Measurements from ENCODE around the gene TOX3. TPM values are rescaled to one million over a fixed set of nuclear protein-coding genes. Genes with fewer than 3 reads are reported as not detected.

TOX3 gene
- total RNA-seq, 1 experiment from 2014 or later = not detected

DNA sequence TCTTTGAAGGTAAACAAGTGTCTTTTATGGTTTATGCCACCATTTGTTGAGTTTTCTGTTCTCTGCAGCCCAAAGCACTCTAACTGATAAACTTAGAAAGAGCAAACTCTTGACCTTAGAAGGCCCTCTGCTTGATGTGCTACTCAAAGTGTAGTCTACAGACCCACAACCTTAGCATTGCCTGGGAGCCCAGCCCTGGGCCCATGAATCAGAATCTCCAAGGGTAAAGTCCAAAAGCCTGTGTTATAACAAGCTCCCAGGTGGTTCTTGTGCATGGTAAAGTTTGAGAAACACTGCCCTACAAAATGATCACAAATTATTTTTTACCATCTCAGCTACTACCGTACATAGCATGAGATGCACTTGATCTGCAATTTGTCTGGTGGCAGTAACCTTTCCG is 6.0 kb downstream of the TOX3 start:
- no peak for DNase-seq (ENCODE audit: extremely low read depth, low read depth)

DNA sequence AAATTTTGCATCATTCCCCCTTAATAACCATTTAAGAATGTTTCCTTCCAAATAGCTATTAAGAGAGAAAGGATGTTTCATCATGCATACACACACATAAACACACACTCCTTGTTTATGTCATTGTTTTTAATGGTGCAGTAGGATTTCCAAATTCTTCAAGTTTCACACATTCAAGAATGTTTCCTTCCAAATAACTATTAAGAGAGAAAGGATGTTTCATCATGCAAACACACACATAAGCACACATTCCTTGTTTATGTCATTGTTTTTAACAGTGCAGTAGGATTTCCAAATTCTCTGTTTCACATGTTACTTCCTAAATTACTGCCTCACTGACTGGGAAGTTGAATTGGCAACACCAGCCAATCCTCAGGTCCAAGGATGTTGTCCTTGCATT is 7.8 kb downstream of the TOX3 start:
- no peak for DNase-seq (ENCODE audit: extremely low read depth, low read depth)

DNA sequence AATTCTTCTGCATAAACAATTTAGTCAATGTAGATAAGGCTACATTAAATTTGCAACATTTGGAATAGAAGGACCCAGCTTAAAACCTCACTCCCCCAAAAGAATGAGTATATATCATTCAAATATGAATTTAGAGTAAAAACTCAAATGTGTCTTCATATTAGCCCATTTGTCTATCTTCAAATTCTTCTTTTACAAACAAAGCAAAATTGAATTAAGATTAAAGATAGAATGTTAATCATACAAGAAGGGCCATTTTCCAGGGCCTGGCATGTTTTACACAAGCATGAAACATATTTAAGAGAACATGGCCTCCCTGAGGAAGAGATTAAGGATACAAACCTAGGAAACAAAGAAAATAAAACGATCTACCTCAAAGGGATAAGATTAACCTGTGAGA is 8.4 kb downstream of the TOX3 start:
- DNase-seq (ENCODE audit: extremely low read depth, low read depth) = no peak

DNA sequence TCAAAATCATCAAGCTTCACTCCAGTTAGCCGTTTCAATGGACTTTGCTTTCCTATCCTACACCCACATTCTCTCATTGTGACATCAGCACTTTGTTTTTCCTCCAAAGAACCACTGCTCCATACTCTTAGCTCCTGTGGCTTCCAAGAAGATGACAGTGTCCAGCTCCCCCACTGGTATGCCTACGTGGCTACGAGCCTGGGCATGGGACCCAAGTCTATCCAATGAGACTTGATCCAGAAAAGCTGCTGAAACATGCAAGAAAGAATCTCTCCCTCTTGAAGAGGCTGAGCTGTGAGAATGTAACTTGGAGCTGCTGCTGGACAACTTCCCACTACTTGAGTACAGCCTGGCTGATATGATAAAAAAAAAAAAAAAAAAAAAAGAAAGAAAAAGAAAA is 9.4 kb downstream of the TOX3 start:
- DNase-seq (ENCODE audit: extremely low read depth, low read depth) = no peak

DNA sequence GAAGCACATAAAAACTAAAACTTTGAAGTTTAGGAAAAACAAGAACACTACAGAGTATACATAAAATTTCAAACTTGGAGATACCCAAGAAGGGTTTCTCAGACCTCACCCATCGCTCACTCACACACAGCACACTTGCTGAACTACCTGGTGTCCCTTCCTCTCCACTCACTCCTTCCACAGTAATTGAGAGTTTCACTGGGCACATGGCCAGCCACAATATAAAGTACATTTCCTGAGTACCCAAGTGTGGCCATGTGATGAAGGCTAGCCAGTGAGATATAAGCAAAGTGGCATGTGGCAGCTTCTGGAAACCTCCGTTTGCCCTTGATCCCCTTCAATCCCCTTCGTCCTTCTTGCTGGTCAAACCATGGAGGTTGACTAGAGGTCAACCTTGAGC is 11.9 kb downstream of the TOX3 start:
- no peak for DNase-seq (ENCODE audit: extremely low read depth, low read depth)

DNA sequence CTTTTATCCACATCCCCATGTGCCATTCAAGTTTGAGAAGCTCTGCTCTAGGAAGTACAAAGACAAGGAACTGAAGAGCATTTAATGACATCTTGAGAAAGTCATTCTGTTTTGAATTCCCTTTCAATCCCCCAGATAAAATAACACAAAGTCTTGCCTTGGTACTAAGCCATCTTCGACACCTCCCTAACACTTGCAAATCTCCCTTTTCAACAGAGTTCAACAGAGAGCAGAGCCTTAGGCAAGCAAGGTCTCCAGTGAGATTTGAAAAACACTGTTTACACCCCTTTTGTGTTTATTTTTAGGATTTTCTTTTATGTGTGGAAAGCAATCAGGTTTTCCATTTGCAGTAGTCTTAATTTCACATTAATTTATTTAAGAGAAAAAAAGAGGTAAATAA is 13.6 kb downstream of the TOX3 start:
- no peak for DNase-seq (ENCODE audit: extremely low read depth, low read depth)

DNA sequence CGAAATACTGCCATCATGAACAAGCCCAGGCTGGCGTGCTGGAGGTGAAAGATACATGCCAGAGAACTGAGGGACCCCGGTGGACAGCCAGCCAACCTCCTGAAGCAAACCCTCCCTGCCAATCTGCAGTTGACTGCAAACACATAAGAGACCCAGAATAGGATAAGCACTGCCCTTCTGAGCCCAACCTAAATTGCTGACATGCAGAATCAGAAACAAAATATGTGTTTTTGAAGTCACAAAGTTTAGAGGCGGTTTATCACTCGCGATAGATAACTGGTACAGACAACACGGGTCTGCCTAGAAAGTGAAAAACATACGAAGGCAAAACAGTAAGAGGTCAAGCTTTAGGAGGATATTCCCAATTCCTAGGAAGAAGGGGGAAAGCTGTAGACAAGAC is 14.6 kb downstream of the TOX3 start:
- DNase-seq (ENCODE audit: extremely low read depth, low read depth) = no peak

DNA sequence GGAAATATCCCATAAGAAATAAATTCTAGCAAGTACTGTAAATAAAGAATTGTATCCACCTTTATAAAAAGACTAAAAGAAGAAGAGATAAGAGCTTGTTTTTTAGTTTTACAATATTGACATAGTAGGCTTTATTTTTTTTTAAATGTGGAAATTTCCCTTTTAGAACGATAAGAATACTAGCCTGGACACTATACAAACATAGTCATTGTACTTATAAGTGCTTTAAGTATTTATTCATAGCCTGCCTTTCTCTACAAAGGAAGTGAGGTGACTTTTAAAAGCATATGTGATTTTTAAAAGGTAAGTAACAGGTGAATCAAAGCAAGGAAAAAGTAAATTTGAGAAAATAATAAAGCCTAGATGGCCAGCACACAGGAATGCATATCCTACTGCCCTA is 17.7 kb downstream of the TOX3 start:
- no peak for DNase-seq (ENCODE audit: extremely low read depth, low read depth)

DNA sequence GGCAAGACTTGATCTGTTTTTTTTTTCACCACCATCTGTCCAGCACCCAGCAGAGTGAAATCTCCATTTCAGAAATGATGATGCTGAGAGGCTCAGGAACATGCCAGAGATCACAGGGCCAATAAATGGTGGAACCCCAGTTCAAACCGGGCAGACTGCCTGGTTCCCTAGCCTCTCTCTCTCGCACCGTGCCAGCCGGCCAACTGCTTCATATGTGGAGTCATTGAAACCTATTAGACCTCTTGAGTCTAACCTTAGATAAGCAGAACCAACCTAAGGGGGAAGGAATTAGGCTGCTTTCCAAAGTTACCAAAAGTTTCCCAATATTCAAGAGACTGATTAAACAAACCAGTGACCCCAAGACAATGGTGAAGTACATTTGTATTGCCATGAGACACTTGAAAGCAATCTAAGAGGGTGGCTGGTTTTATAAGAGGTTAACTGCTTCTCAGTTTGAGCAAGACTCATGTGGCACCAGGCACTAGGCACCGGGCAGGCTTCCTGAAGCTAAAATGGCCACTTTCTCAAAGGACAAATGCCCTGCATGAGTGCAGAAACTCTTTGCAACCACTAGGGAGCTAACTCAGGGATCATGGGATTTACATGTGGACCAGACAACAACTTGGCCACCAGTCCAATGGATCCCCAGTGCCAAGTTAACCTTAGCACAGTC is 18.4 kb downstream of the TOX3 start:
- no peak for DNase-seq (ENCODE audit: extremely low read depth, low read depth)

DNA sequence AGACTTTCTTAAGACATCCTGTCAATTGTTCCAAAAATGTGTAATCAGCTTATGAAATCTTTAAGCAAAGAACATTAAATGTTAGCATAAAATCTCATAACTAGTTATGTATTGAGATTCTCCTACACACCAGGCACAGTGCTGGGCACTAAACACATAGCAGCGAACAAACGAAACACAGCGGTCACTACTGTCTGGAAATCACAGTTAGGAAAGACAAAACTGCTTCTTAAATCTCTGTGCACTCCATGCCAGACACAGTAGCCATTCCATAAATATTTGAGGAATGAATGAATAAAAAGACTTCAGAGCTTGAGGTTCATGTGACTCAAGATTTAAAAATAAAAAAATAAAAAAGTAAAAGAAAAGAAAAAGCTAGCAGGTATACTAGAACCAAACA is 20.1 kb downstream of the TOX3 start:
- DNase-seq (ENCODE audit: extremely low read depth, low read depth) = no peak

DNA sequence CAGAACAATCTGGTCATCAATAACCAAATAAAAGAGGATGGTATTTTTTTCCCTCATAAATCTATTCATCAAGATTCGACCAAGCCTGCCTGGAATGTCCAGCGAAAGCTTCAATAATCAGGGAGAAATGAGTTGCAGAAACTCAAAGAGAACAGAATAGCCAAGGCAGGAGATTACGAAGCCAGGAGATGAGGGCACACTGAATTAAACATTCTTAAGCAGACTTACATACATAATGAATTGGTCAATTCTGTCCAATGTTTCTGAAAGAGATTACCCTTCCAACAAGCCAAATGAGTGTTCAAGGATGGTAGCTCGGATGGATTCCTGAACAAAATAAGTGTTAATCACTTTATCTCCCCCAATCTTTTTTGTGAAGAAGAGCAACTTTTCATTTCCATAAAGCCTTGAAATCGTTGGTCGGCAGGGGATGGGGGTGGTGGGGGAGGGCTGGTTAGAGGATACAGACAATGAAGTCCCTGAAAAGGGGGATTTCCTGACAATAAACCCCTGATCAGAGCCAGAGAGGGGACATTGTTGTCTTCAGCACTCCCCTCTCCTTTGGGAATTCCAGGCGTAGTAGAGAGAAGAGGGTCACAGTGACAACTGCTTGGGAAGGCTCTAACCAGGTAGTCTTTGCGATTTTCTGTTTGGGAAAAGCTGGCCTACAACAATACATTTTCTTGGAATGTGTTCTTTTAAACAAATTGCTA is 20.7 kb downstream of the TOX3 start:
- no peak for DNase-seq (ENCODE audit: extremely low read depth, low read depth)

DNA sequence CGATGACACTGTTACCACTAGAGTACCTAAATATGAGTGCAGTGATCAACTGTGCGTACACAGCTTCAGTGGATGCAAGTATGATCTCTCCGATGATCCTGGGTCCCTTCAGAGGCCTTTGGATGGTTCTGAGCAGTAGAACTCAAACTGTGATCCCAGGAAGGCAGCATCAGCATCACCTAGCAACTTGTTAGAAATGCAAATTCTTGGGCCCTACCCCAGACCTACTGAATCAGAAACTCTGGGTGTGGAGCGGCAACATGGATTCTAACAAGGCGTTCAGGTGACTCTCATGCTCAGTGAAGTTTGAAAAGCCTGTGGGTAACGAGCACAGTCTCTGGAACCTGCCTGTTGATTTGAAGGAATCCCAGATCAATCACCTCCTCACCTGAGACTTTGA is 25.4 kb downstream of the TOX3 start:
- no peak for DNase-seq (ENCODE audit: extremely low read depth, low read depth)

DNA sequence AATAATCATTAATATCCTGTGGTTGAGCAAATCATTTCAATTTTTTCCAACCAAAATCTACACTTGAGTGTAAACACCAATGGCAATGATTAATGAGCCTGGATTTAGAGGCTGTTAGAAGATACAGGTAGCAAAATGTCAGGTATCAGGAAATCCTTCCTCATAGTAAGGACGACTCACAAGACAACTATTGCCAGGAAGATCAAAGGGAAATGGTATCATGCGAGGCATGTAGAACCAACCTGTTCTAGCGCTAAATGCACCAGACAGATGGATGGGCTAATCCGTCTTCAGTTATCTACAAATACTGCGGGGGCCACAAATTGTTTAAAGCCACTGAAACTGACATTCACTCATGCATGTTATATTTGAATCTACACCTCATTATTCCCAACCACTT is 28.1 kb downstream of the TOX3 start:
- no peak for DNase-seq (ENCODE audit: extremely low read depth, low read depth)

DNA sequence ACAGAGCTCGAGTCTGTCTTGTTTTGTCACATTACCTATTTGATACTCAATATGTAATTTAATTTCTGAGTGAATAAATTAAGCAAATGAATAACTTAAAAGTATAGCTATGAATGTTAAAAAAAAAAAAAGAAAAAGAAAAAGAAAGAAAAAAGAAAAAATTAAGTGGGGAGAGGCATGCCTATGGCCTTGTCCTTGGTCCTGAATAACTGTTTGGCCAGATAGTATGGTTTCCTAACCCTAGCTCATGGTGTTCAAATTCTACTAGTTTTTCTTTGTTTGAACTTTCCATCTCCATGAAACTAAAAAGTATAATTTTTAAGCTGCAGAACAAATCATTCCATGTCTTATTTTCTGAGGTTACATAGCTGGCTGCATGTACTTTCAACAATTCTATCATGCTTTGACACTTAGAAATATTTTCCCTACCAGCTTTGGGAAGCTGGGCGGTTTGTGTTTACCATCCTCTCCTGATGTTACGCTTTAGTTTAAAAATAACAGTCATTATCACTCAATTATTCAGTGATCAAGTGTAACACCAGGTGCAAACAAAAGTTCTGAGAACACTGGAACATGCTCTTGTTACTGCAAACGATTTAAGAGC is 31.8 kb downstream of the TOX3 start:
- no peak for DNase-seq (ENCODE audit: extremely low read depth, low read depth)

DNA sequence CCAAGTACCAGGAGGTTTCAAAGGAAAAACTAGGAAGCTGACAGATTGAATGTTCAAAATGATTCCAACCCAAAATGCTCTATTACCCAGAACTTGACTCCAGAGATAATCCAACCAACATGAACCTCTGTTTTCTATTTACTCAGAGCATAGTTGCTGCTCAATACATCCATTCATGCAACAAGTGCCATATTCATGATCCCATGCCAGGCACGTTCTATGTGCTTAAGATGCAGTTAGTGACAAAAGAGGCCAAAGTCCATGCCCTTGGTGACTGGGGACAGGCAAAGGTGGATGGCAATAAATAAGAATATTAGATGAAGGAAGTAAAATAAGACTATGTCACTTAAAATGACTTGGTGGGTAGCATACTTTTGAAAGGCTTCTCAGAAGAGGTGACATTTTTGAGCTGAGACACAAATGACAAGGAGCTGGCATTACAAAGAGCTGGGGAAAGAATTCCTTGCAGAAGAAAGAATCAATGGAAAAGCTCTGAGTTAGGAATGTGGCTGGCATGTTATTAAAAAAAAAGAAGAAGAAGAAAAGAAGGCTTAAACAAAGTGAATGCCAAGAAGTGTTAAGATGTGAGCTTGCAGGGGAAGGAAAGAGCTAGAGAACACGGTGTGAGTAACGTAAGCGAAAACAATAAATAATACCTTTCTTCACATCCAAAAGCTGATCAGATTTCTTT is 34.5 kb downstream of the TOX3 start:
- no peak for DNase-seq (ENCODE audit: extremely low read depth, low read depth)

DNA sequence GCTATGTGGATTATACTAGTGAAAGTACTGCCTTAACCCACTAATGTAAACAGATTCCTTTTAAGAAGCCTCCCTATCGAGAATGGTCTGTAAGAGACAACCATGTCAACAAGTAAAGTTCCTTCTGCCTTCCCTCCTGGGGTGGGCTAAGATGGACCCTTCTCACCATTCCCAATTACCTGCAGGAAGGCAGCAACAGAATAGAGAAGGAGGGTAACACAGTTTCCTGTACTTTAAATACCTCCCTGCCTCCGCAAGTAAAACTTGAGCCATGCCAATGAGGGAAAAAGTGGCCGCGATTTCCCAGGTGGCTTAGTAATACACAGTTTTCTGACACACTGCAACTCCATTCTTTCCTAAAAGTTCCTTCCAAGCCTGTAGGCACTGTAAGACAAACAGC is 45.2 kb downstream of the TOX3 start:
- DNase-seq (ENCODE audit: extremely low read depth, low read depth) = no peak

DNA sequence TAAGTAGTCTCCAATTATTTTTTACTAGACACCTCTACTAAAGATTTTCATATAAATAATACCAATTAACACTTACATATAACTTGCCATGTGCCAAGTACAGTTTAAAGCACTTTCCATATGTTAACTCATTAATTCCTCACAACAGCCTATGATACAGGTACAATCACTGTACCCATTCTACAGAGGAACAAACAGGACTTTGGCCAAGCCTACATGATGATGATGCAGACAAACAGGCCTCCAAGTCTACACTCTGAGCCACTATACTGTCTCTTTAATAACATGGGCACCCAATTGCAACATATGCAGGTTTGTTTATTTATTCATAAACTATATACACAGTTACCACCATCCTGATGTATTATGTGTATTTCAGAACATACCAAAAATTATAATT is 46.0 kb downstream of the TOX3 start:
- DNase-seq (ENCODE audit: extremely low read depth, low read depth) = no peak

DNA sequence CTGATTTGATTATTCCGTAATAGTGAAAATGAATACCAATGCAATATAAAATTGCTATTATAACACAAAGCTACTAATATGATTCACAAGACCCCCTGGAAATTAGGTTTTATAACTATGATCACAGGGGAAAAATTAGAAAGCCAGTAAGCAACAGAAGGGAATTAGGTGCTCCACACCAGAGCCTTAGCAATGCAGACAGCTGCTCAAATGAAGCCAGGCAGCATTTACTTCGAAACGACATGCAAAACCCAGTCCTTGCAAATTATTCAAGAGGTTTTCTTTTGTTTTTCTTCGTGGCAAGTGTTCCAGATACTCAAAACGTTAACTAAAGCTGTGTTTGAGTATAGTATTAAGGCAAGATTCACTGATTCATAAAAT is 47.9 kb downstream of the TOX3 start:
- DNase-seq (ENCODE audit: extremely low read depth, low read depth) = no peak

DNA sequence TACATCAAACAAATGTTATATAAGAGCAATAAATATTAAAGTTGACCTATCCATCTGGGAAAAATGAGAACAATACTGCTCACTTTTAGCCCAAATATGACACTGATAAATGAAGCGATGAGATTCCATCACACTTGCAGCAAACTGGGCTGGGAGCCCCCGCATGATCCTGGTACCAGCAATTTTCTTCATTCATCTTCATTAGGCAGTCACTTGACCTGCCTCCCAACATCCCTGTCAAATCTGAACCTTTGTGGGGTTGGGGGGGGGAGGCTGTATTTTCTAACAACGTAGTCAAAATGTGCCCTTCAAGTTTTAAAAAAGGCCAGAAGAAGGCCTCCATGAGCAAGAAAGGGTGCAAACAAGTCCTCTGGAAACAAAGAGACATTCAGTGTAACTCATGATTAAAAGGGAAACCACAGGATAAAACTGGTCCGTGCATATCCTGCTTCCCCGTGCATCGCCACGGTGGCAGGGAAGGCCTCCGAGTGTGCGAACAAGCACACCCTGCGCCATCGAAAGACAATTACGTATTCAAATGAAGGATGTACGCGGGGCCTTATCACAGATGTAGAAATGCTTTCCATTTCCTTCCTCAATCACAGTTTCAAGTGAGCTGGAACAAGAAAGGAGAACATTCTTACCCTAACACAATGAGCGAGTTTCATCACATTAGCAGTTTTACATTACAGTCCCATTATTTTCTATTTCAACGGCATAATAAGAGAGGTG is 48.4 kb downstream of the TOX3 start:
- DNase-seq (ENCODE audit: extremely low read depth, low read depth) = no peak

DNA sequence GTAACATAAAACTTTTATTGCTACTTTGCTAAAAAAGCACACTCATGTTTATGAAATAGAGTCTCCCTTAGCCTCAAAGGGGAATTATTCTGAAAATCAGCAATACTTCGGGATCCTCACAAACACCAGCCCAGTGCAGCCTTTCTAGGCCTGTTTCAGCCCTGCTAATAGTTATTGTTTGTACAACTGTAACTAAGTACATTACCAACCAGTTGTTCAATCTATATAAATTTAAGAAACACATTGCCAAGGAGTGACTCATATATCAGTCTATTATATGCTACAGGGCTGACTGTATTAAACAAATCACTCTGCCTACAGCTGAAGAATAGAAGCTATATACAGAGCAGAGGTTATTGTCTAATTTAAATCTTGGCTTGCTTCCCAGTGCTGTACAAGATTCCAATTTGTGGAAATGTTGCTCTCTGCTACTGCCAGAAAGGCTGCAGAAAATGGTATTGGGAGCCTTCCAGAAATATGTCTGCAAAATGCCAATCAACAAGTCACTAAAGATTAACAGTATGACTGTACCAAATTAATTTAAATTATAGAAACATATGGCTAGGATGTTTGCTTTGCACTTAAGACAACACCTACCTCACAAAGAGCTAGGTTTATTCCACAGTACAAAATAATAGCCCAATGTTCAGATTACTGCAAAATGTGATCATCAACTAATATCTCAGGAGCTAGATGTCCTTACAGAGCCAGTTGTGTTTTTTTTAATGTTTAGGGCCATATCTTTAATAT is 49.7 kb downstream of the TOX3 start:
- DNase-seq (ENCODE audit: extremely low read depth, low read depth) = no peak

All from NCI-H460 (cell line).